Endothelial cell of umbilical vein (primary cell): Measurements from ENCODE around the gene LCN12.

Experiments used
- CTCF ChIP-seq, 2 donors: IDR thresholded peaks; 1 replicate in 1 of 2; 2 replicates in 1 of 2; pipeline ENCODE4 v1.5.1; 2011; ENCODE audit warnings: low read length in 2 of 2, mild to moderate bottlenecking in 2 of 2, moderate library complexity in 2 of 2, control low read depth in 1 of 2, inconsistent platforms in 1 of 2, low read depth in 1 of 2; ENCODE audit not compliant: insufficient read depth in 1 of 2; ENCODE audit errors: extremely low read depth in 1 of 2
- POLR2AphosphoS5 ChIP-seq: IDR thresholded peaks from 2 replicates; pipeline ENCODE4 v1.6.1; 2012; ENCODE audit warnings: low read depth, mild to moderate bottlenecking, control low read depth, low read length, moderate library complexity; ENCODE audit not compliant: insufficient read depth

GRCh38 chr9:136985027-136985602 is 33.0 kb downstream of the LCN12 start:
- no peak for TF ChIP-seq CTCF (IDR thresholded peaks at IDR 0.05; ENCODE audit: extremely low read depth in 1 of 2, insufficient read depth in 1 of 2, low read depth in 1 of 2, low read length in 2 of 2)
- TF ChIP-seq POLR2AphosphoS5: no peak
